IMR-90 (cell line): Measurements from ENCODE around the gene ZNF708. TPM values are rescaled to one million over a fixed set of nuclear protein-coding genes. Genes with fewer than 3 reads are reported as not detected.
"Not testable (repeated sequence)": the region's sequence is repeated elsewhere in the genome, so short reads cannot be mapped to it uniquely, and the experiment has no call there.

Experiments
- ATAC-seq: fragments of 200-7000 bp; cut with Tn5 transposase; 2 replicates; pipeline ENCODE4 v1.9.1; 2020; ENCODE audit warnings: low read depth, mild to moderate bottlenecking, moderate library complexity
- BruUV-seq: library from RNA; stranded (reverse); fragments of 400-500 nt; replicated peaks from 2 replicates; lab custom pipeline; 2021; lab: Mats Ljungman, UMichigan
- CTCF ChIA-PET: fragments of 300-600 bp; formaldehyde crosslinking; extraction: SDS; loops from one replicate; lab custom pipeline; 2021; ENCODE audit warnings: antibody characterized with exemption; lab: Yijun Ruan, JAX
- POLR2A ChIA-PET: fragments of 300-600 bp; sonication (Branson Sonifier 250); formaldehyde crosslinking; loops from one replicate; lab custom pipeline; 2022; ENCODE audit warnings: antibody characterized with exemption; ENCODE audit not compliant: unreplicated experiment; lab: Charles Lee
- DNase-seq: peaks from one replicate; pipeline ENCODE4 v3.0.0; 2013
- H2AFZ ChIP-seq: replicated peaks from 2 replicates; pipeline ENCODE3; 2013; ENCODE audit warnings: low read length, mild to moderate bottlenecking; ENCODE audit not compliant: poor library complexity
- H2AK5ac ChIP-seq: 2 replicates; pipeline ENCODE4 v1.6.1; 2013; ENCODE audit warnings: low read depth, low read length, inconsistent platforms
- H2AK9ac ChIP-seq: replicated peaks from 2 replicates; pipeline ENCODE3; 2013; ENCODE audit warnings: mild to moderate bottlenecking, low read depth, low read length, moderate library complexity; ENCODE audit not compliant: poor library complexity
- H2BK120ac ChIP-seq: 2 replicates; pipeline ENCODE4 v1.6.1; 2013; ENCODE audit warnings: low read depth, low read length, inconsistent platforms
- H2BK15ac ChIP-seq: 3 replicates; pipeline ENCODE4 v1.6.1; 2013; ENCODE audit warnings: low read depth, low read length, inconsistent platforms
- H2BK20ac ChIP-seq: 2 replicates; pipeline ENCODE4 v1.6.1; 2013; ENCODE audit warnings: low read depth, mild to moderate bottlenecking, inconsistent platforms, low read length, moderate library complexity
- H2BK5ac ChIP-seq: 2 replicates; pipeline ENCODE4 v1.6.1; 2013; ENCODE audit warnings: mild to moderate bottlenecking, low read depth, low read length, inconsistent platforms; ENCODE audit not compliant: poor library complexity, severe bottlenecking
- H3K14ac ChIP-seq: replicated peaks from 2 replicates; pipeline ENCODE4 v1.6.1; 2013; ENCODE audit warnings: low read depth, low read length, inconsistent platforms
- H3K18ac ChIP-seq: 2 replicates; pipeline ENCODE4 v1.6.1; 2013; ENCODE audit warnings: low read depth, low read length, control low read depth
- H3K23ac ChIP-seq: 2 replicates; pipeline ENCODE4 v1.6.1; 2013; ENCODE audit warnings: low read depth, low read length, inconsistent platforms
- H3K27ac ChIP-seq: 2 replicates; pipeline ENCODE4 v1.5.1; 2013; ENCODE audit warnings: mild to moderate bottlenecking, control low read depth, low read length; ENCODE audit not compliant: insufficient read depth
- H3K27me3 ChIP-seq: 2 replicates; pipeline ENCODE4 v1.6.1; 2013; ENCODE audit warnings: low read length; ENCODE audit not compliant: control insufficient read depth, insufficient read depth
- H3K36me3 ChIP-seq: 2 replicates; pipeline ENCODE4 v1.6.1; 2013; ENCODE audit warnings: low read length, mixed read lengths; ENCODE audit not compliant: control insufficient read depth, insufficient read depth
- H3K4ac ChIP-seq: 2 replicates; pipeline ENCODE4 v1.6.1; 2013; ENCODE audit warnings: low read depth, low read length, inconsistent platforms
- H3K4me1 ChIP-seq: 2 replicates; pipeline ENCODE4 v1.6.1; 2013; ENCODE audit warnings: low read length, mixed read lengths; ENCODE audit not compliant: control insufficient read depth, insufficient read depth
- H3K4me2 ChIP-seq: 2 replicates; pipeline ENCODE4 v1.6.1; 2013; ENCODE audit warnings: low read depth, mild to moderate bottlenecking, control low read depth, low read length, moderate library complexity
- H3K4me3 ChIP-seq: 2 replicates; pipeline ENCODE4 v1.5.1; 2013; ENCODE audit warnings: low read depth, mild to moderate bottlenecking, control low read depth, low read length, moderate library complexity; ENCODE audit not compliant: insufficient read depth
- H3K56ac ChIP-seq: 2 replicates; pipeline ENCODE4 v1.6.1; 2013; ENCODE audit warnings: low read length, inconsistent platforms; ENCODE audit not compliant: insufficient read depth; ENCODE audit errors: extremely low read depth
- H3K79me1 ChIP-seq, 2 experiments: 2 replicates each; pipeline ENCODE4 v1.6.1; 2013; ENCODE audit warnings: low read length in 2 of 2, inconsistent platforms in 1 of 2, low read depth in 1 of 2
- H3K9ac ChIP-seq: 2 replicates; pipeline ENCODE4 v1.6.1; 2013; ENCODE audit warnings: low read depth, low read length, control low read depth
- H3K9me1 ChIP-seq: 2 replicates; pipeline ENCODE4 v1.6.1; 2013; ENCODE audit warnings: low read length, inconsistent platforms; ENCODE audit not compliant: insufficient read depth
- H3K9me3 ChIP-seq: 2 replicates; pipeline ENCODE4 v1.6.1; 2013; ENCODE audit warnings: low read length; ENCODE audit not compliant: control insufficient read depth, insufficient read depth
- H4K20me1 ChIP-seq: 2 replicates; pipeline ENCODE4 v1.6.1; 2013; ENCODE audit warnings: low read length, inconsistent platforms; ENCODE audit not compliant: insufficient read depth
- H4K5ac ChIP-seq: 2 replicates; pipeline ENCODE4 v1.6.1; 2013; ENCODE audit warnings: mild to moderate bottlenecking, low read depth, low read length, control low read depth
- H4K8ac ChIP-seq, 2 experiments: 2 replicates each; pipeline ENCODE4 v1.6.1; 2013; ENCODE audit warnings: low read depth in 2 of 2, low read length in 2 of 2, control low read depth in 1 of 2, inconsistent platforms in 1 of 2
- H4K91ac ChIP-seq: 2 replicates; pipeline ENCODE4 v1.6.1; 2013; ENCODE audit warnings: low read depth, low read length, inconsistent platforms; ENCODE audit not compliant: insufficient read depth
- BHLHE40 ChIP-seq: fragments of 150-350 bp; IDR thresholded peaks from 2 replicates; pipeline ENCODE4 v1.6.1; 2016; ENCODE audit warnings: mild to moderate bottlenecking, low read depth, low read length
- CHD1 ChIP-seq: IDR thresholded peaks from 2 replicates; pipeline ENCODE4 v1.6.1; 2012; ENCODE audit warnings: low read depth, low read length, improper control_type of control experiment
- ELK1 ChIP-seq: fragments of 150-350 bp; IDR thresholded peaks from 2 replicates; pipeline ENCODE4 v1.6.1; 2016; ENCODE audit warnings: low read depth, mild to moderate bottlenecking, low read length, moderate library complexity, borderline replicate concordance
- MXI1 ChIP-seq: IDR thresholded peaks from 2 replicates; pipeline ENCODE4 v1.6.1; 2012; ENCODE audit warnings: low read depth, mild to moderate bottlenecking, low read length, moderate library complexity, borderline replicate concordance
- WGBS, 2 experiments: methylation state at CpG; one replicate each; pipeline versions ENCODE4 v1.1.5 to v1.1.7; 2013; ENCODE audit warnings: missing lambda C conversion rate in 2 of 2; ENCODE audit not compliant: insufficient read length in 1 of 2; ENCODE audit errors: extremely low coverage in 2 of 2; 5-methylcytosine and 5-hydroxymethylcytosine counted together
- dilution Hi-C: fragments of 300-500 bp; cut with HindIII; formaldehyde crosslinking; loops from one replicate; pipeline ENCODE4 v1.14.3; 2018; ENCODE audit warnings: low sequenced_read_pairs; ENCODE audit not compliant: unreplicated experiment
- in situ Hi-C: fragments of 300-500 bp; cut with MboI; formaldehyde crosslinking; loops from 3 replicates; pipeline ENCODE4 v1.14.3; 2019; ENCODE audit warnings: low sequenced_read_pairs, inconsistent platforms, mixed read lengths
- intact Hi-C: fragments of 100-400 bp; cut with micrococcal nuclease; formaldehyde crosslinking; loops from 2 replicates; pipeline ENCODE4 v1.10.0; 2022
- polyA plus RNA-seq, 3 experiments: library from polyadenylated mRNA; depleted of rRNA; stranded (reverse); fragments of >200 nt; gene quantifications; 2 replicates each; pipeline ENCODE4 v1.2.3, GENCODE V29; 2012; ENCODE audit warnings: low replicate concordance in 1 of 3
- total RNA-seq: library from RNA; depleted of rRNA; stranded (reverse); fragments of >200 nt; gene quantifications from 2 replicates; pipeline ENCODE4 v1.2.3, GENCODE V29; 2012

Gene ZNF708
- total and polyA plus RNA-seq, 2 of the 4 experiments (the other 2 are of a cell fraction), result 1.7 to 4.7 TPM

DNA sequence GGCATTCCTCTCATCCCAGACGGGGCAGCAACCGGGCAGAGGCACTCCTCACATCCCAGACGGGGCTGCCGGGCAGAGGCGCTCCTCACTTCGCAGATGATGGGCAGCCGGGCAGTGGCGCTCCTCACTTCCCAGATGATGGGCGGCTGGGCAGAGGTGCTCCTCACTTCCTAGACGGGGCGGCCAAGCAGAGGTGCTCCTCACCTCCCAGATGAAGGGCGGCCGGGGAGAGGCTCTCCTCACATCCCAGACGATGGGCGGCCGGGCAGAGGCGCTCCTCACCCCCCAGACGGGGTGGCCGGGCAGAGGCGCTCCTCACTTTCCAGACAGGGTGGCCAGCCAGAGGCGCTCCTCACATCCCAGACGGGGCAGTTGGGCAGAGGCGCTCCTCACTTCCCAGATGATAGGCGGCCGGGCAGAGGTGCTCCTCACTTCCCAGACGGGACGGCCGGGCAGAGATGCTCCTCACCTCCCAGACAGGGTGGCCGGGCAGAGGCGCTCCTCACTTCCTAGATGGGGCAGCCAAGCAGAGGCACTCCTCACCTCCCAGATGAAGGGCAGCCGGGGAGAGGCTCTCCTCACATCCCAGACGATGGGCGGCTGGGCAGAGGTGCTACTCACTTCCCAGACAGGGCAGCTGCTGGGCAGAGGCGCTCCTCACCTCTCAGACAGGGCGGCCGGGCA is 68.9 kb downstream of the ZNF708 start:
- H3K4ac ChIP-seq, result no peak overlapping the region
- dilution Hi-C loops, result no loop called here
- H4K91ac ChIP-seq, result no peak overlapping the region
- H2BK5ac ChIP-seq, result no peak overlapping the region
- no peak overlapping the region for H3K9ac ChIP-seq
- H3K56ac ChIP-seq, result no peak overlapping the region
- H3K4me2 ChIP-seq, result no peak overlapping the region
- H2BK120ac ChIP-seq, result no peak overlapping the region
- ATAC-seq (no peak), DNase-seq (no peak)
- no peak overlapping the region for H4K8ac ChIP-seq
- ChIA-PET POLR2A (no interaction called here), CTCF (no interaction called here)
- no peak overlapping the region for H3K23ac ChIP-seq
- no peaks in the 10 kb centered on the region for H4K20me1 ChIP-seq
- H3K36me3 ChIP-seq, result no peaks in the 10 kb centered on the region
- H2AFZ ChIP-seq, result no peak overlapping the region
- H3K4me3 ChIP-seq, result no peak overlapping the region
- TF ChIP-seq MXI1 (no peak), ELK1 (no peak), CHD1 (no peak), BHLHE40 (no peak)
- intact Hi-C loops, result no loop called here
- 57% methylated on average over 2 of the region's 36 CpGs; no CpG with 5 or more reads in 1 of the 2 experiments for WGBS, 2 experiments
- no peak overlapping the region for H4K5ac ChIP-seq
- H2AK5ac ChIP-seq, result no peak overlapping the region
- H3K4me1 ChIP-seq, result no peaks in the 10 kb centered on the region
- no peak overlapping the region for H2BK15ac ChIP-seq
- H3K9me1 ChIP-seq, result no peaks in the 10 kb centered on the region
- no peak overlapping the region for H3K14ac ChIP-seq
- H2BK20ac ChIP-seq, result no peak overlapping the region
- in situ Hi-C loops, result no loop called here
- H3K18ac ChIP-seq, result no peak overlapping the region
- H3K27ac ChIP-seq, result no peak overlapping the region
- peaks cover 31% of the 10 kb centered on the region for H3K9me3 ChIP-seq
- no peaks in the 10 kb centered on the region for H3K79me1 ChIP-seq
- H3K27me3 ChIP-seq, result no peaks in the 10 kb centered on the region
- no TSS peak for BruUV-seq
- no peak overlapping the region for H2AK9ac ChIP-seq

- not testable (repeated sequence) for H3K79me1 ChIP-seq, H3K18ac ChIP-seq, H2AK5ac ChIP-seq
These were observed 69.6 kb downstream of the ZNF708 start for GRCh38 chr19:21259421-21260124.

More at GRCh38 chr19:21259421-21260124, 69.6 kb downstream of the ZNF708 start:
- H3K4ac ChIP-seq, H3K36me3 ChIP-seq, H2BK15ac ChIP-seq, POLR2A ChIA-PET, dilution Hi-C loops, H3K4me3 ChIP-seq, H3K23ac ChIP-seq, H3K14ac ChIP-seq, H3K27me3 ChIP-seq, BruUV-seq, H4K5ac ChIP-seq, H2AK9ac ChIP-seq, H3K56ac ChIP-seq, CTCF ChIA-PET, H3K4me2 ChIP-seq, DNase-seq, ATAC-seq, intact Hi-C loops, H4K8ac ChIP-seq, in situ Hi-C loops, H4K20me1 ChIP-seq, H3K9ac ChIP-seq, H2BK120ac ChIP-seq, H3K9me1 ChIP-seq, H2BK20ac ChIP-seq, H2AFZ ChIP-seq, H3K27ac ChIP-seq, H2BK5ac ChIP-seq, H3K4me1 ChIP-seq, H4K91ac ChIP-seq: not testable (repeated sequence)
- peaks cover 29% of the 10 kb centered on the region for H3K9me3 ChIP-seq
- WGBS, 2 experiments, result 53% methylated on average over 3 of the region's 27 CpGs; no CpG with 5 or more reads in 1 of the 2 experiments
